ENCODE results near the gene PSMD14.
A peak's percentile ranks its signal among the peaks of the same experiment; 100 is the strongest.
"Not testable (repeated sequence)": the region's sequence is repeated elsewhere in the genome, so short reads cannot be mapped to it uniquely, and the experiment has no call there.

The PSMD14 gene

DNA sequence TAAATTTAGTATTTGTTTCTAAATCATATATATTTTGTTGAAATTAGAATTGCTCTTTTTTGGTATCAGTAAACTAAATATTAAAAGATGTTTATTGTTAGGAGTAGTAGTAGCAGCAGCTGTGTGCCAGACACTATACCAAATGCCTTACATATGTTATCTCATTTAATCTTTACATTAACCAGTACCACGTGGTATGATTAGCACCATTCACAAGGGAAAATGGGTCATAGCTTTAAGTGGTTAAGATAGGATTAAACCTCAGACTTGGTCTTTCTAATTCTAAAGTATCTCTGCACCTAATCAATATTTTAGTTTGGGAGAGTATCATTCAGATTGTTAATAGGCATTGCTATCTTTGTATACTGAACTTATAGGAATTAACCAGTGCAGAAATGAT, 29.0 kb downstream of the PSMD14 start:
- DNase-seq, result no peak

GRCh38 chr2:161339532-161339931, 31.3 kb downstream of the PSMD14 start:
- DNase-seq, result not testable (repeated sequence)

DNA sequence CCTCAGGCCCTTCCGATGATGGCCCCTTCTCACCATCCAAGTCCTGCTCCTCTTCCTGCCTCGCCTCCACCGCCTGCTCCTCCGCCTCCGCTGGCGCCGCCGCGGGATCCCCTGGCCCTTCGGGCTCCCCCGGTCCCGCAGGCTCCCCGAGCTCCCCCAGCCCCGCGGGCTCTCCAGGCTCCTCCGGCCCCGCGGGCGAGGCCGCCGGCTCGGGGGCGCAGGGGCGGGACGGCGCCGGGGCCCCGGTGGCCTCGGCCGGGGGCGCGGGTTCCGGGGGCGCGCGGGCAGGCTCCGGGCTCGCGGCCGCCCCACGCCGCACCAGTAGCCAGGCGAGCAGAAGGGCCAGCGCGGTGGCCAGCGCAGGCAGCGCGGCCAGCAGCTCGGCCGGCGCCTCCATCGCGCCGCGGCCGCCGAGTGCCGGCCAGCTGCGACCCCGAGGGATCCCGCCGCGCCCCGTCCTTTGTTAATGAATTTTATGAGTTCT, 32.7 kb downstream of the PSMD14 start:
- not testable (repeated sequence) for DNase-seq

GRCh38 chr2:161343235-161343634, 35.0 kb downstream of the PSMD14 start:
- DNase-seq, result no peak

- no peak for DNase-seq
Measured at GRCh38 chr2:161344692-161345091, 36.5 kb downstream of the PSMD14 start.

GRCh38 chr2:161351678-161352077, 43.5 kb downstream of the PSMD14 start:
- no peak for DNase-seq

- DNase-seq, result no peak
Measured at GRCh38 chr2:161352719-161353118, 44.5 kb downstream of the PSMD14 start.

- DNase-seq, result no peak
Measured at GRCh38 chr2:161353543-161353942, 45.3 kb downstream of the PSMD14 start.

DNA sequence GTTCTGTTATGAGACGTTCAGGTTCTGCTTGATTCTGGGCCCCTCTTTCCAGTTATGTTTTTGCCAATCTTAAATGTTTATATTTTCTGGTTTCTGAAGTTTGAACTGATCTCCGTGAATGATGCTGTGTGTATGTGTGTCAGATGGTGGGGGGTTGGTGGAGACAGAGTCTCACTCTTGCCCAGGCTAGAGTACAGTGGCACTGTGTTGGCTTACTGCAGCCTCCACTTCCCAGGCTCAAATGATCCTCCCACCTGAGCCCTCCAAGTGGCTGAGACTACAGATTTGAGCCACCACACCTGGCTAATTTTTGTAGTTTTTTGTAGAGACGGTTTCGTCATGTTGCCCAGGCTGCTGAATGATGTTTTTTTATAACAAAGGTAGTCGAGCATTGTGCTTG, 45.9 kb downstream of the PSMD14 start:
- DNase-seq, result no peak

DNA sequence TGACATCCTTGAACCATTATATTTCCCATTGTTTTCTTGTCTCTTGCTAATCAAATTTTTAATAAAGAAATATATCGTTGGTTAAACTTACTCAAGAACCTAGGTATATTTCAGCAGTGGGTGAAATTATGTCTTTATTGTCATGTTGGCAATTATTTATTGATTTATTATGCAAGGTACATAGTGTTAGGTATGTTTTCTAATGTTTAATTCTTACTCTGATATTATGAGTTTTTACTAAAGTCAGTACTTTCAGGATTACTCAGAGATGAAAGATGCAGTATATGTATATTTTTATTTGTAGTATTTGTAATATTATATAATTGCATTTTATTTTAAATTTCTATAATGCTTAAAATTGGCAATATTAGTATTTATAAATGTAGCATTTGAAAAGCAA, 46.9 kb downstream of the PSMD14 start:
- no peak for DNase-seq

DNA sequence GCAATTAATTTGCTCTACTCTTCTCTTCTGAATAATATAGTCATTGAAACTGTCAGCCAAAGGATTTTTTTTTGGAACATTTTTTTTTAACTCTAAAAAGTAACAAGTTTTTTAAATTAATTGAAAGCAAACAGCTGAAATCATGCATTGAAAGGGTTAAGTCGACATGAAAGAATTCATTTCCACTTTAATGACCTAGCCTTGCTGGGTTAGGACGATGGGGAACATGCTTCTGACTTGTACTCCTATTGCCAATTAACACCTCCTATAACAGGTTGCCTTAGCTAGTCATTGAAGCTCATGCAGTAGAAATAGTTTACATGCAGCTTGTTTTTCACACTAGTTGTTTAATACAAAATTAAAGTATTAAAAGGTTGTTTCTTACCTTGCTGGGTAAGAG, 47.8 kb downstream of the PSMD14 start:
- no peak for DNase-seq

- no peak for DNase-seq
Measured at GRCh38 chr2:161357097-161357496, 48.9 kb downstream of the PSMD14 start.

DNA sequence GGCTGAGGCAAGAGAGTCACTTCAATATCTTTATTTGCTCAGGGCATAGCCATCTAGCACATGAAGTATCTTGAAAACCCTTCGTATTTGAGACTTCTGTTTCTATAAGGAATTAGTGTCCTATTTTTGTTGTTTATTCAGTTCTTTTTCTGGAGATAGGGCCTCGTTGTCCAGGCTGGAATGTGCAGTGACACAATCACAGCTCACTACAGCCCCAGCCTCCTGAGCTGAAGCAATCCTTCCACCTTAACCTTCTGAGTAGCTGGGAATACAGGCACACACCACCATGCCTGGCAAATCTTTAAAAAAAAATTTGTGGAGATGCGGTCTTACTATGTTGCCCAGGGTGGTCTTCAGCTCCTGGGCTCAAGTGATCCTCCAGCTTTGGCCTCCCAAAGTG, 50.6 kb downstream of the PSMD14 start:
- DNase-seq, result no peak

- not testable (repeated sequence) for DNase-seq
Measured at GRCh38 chr2:161360095-161360654, 52.0 kb downstream of the PSMD14 start.

DNA sequence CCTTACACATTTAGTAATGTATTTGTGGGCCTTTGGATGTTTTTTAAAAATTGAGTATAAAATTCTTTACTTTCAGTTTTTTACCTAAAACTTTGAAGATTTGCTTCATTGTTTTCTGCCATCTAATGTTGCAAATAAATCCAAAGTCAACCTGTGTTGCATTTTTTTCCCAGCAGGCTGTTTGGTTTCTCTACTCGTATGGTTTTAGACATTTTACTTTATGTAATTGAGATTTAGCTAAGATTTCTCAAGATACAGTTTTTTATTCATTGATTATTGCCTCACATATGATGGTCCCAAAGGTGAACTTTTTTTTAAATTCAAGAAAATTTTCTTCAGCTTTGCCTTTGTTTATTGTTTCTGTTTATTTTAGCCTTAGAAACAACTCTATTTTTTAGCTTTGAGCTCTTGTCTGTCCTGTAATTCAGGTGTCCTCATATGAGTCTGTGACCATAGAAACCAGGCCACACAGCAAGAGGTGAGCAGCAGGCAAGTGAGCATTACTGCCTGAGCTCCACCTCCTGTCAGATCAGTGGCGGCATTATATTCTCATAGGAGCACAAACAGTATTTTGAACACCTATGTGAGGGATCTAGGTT, 54.4 kb downstream of the PSMD14 start:
- DNase-seq, result no peak

DNA sequence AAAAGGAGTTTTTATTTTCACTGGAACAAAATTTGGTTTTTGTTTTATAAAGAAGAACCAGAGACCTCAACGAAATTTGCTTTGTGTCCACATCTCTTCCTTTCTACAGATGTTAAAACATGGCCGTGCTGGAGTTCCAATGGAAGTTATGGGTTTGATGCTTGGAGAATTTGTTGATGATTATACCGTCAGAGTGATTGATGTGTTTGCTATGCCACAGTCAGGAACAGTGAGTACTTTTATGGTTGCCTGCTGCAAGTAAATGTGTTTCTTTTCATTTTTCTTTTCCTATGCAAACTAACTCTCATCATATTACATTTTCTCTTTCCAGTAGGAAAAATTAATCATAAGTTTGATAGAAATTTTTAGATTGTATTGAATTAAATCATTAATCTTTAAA, 59.5 kb downstream of the PSMD14 start:
- no peak for DNase-seq

DNA sequence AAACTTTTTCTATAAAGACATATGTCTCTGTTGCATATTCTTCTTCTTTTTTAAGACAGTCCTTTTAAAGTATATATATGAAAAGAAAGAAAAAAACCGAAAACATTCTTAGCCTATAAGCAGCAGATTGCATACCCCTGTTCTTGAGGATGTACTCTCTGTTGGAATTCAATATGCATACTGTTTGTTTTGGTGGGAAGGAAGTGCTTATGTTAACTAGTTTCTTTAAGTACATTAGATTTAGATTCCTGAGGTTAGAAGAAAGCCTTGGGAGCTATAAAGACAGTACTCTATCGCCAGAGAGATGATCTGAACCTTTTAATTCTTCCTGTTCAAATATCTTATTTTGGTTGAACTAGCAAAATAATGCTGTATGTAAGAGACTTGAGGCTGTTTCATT, 61.1 kb downstream of the PSMD14 start:
- DNase-seq, result no peak

DNA sequence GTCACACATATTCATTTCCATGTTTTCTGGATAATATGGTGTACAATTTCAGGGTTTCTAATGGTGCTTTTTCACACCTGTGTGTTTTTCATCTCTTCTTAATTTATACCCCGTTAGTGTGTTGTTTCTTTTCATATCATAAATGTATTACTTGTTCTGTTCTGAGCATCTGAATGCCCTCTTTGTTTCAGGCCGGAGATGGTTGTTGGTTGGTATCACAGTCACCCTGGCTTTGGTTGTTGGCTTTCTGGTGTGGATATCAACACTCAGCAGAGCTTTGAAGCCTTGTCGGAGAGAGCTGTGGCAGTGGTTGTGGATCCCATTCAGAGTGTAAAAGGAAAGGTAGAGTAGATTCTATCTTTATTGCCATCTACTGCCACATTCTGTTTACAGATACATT, 62.8 kb downstream of the PSMD14 start:
- DNase-seq, result no peak

DNA sequence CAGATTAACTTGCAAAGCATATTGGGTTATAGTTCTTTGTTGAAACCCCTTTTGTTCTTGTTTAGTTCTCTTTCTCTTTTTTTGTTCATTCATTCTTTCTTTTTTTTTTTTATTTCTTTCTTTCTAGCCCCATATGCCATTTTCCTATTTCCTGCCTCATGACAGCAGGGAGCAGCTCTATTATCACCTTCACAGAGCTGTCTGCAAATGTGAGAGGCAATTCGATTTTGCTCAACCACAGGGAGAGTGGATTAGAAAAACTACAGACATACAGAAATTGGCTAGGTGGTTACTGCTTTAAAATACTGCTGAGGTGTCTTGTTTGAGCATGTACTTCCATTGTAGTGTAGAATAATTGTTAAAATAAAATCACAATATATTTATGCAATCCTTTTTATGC, 63.6 kb downstream of the PSMD14 start:
- DNase-seq, result no peak

- DNase-seq, result peak; percentile 67
Measured at GRCh38 chr2:161373942-161374341, 65.7 kb downstream of the PSMD14 start.

DNA sequence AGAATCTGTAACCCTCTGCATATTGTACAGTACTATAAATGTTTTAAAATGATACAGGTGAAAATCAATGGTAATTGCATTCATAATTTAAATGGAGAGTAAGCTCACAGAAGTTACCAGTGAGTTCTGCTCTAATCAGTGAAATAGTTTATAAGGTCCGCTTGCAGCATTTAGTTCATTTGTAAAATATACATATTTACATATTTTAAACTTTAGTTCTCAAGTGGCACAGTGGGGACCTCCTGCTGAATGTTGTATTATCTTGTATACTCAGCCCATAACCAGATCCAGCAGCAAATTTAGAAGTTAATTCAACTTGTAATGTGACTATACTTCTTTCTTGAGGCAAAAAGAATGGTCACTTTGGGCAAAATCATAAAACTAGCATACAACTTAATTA, 66.2 kb downstream of the PSMD14 start:
- DNase-seq, result no peak

GRCh38 chr2:161379740-161380139, 71.5 kb downstream of the PSMD14 start:
- DNase-seq, result no peak

GRCh38 chr2:161381546-161381945, 73.3 kb downstream of the PSMD14 start:
- DNase-seq, result no peak

- no peak for DNase-seq
Measured at GRCh38 chr2:161382747-161383146, 74.5 kb downstream of the PSMD14 start.

DNA sequence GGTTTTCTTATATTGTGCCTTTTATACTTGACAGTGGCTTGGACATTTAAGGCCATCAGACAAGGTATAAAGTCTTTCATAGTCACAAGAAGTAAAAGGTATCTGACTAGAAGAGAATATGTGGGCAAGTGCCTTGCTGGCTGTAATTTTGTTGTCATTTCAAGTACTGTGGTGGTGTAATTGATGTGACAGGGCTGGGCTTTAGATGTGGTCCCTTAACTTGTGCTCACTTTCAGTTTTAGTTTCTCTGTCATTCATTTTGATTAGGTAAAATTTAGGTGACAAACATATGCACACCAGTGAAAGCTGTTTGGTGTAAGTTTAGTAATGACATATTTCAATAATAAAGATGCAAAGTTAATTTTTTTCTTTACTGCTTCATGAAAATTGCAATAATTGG, 76.6 kb downstream of the PSMD14 start:
- no peak for DNase-seq

All from NCI-H226 (cell line).